Astrocyte of the spinal cord (primary cell): ENCODE data around the gene MGAT4C.

Experiments
- DNase-seq: peaks from one replicate; pipeline ENCODE4 v3.0.0; 2011; ENCODE audit warnings: low read depth, low spot score
- H3K4me3 ChIP-seq: 2 replicates; pipeline ENCODE4 v1.5.1; 2011; ENCODE audit warnings: low read depth, mild to moderate bottlenecking, low read length, moderate library complexity
- in situ Hi-C: cut with HindIII; loops from 2 replicates; pipeline ENCODE4 v1.10.0; 2017; ENCODE audit warnings: low sequenced_read_pairs
- TF ChIP-seq, protein P1 (sequence below): IDR thresholded peaks from 2 replicates; pipeline ENCODE4 v1.5.1; 2012; ENCODE audit warnings: low read depth, mild to moderate bottlenecking, low read length, inconsistent platforms

Gene MGAT4C

DNA sequence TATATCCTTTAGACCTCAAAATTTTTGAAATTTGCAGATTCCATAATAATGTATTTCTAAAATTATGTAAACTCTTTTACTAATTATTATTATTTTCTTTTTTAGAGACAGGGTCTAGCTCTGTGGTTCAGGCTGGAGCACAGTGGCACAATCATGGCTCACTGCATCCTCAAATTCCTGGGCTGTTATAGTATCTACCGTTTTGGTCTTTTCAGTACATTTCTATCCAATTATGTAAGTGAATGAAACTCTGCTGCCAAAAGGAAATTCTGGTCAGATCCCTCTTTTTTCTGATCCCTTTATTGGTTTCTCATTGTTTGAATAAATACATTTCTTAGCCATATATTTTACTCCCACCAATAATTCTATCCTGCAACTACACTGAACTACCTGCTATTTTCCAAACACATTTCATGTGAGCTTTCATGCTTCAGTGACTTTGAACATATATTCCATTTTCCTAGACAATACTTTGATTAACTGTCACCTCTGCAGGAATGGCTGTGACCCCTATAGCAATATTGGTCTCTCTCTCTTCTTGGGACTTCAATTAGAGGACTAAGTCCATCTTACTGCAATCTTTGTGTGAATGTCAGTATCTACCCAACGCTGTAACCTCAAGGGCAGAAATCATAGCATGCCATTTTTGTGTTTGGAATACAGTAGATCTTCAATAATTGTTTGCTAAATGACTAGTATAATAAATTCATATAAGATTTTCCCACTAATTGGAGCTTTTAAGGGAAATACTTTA lies 198.9 kb downstream of the MGAT4C start:
- no peak overlapping the region for H3K4me3 ChIP-seq
- DNase-seq, result no peak
- in situ Hi-C loops, result no loop called here
- TF ChIP-seq, protein P1, sequence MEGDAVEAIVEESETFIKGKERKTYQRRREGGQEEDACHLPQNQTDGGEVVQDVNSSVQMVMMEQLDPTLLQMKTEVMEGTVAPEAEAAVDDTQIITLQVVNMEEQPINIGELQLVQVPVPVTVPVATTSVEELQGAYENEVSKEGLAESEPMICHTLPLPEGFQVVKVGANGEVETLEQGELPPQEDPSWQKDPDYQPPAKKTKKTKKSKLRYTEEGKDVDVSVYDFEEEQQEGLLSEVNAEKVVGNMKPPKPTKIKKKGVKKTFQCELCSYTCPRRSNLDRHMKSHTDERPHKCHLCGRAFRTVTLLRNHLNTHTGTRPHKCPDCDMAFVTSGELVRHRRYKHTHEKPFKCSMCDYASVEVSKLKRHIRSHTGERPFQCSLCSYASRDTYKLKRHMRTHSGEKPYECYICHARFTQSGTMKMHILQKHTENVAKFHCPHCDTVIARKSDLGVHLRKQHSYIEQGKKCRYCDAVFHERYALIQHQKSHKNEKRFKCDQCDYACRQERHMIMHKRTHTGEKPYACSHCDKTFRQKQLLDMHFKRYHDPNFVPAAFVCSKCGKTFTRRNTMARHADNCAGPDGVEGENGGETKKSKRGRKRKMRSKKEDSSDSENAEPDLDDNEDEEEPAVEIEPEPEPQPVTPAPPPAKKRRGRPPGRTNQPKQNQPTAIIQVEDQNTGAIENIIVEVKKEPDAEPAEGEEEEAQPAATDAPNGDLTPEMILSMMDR, result no peak

DNA sequence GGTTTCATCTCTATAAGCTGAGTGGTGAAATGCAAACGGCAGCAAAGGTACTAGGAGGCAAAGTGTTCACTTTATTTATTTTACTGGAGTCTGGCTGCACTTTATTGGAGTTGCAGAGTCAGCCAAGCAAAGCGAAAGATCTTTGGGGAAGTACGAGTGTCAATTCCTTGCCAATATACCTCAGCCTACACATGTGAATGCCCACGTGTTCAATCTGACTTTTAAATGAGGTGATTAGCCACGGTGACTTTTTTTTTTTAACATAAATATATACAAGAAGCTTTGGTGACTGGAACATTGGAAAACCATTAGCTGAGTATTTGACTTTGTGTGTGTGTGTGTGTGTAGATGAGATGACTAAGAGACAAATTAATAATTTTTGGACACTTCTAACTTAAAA lies 203.3 kb downstream of the MGAT4C start:
- in situ Hi-C loops, result no loop called here
- no peak for DNase-seq
- TF ChIP-seq, protein P1, result no peak
- H3K4me3 ChIP-seq, result no peak overlapping the region

- H3K4me3 ChIP-seq, result no peak overlapping the region
- in situ Hi-C loops, result no loop called here
- DNase-seq, result no peak
- TF ChIP-seq, protein P1, result no peak
Observed at GRCh38 chr12:86050010-86050409, 206.2 kb downstream of the MGAT4C start.

- TF ChIP-seq, protein P1, result no peak
- in situ Hi-C loops, result no loop called here
- no peak overlapping the region for H3K4me3 ChIP-seq
- DNase-seq, result no peak
Observed at GRCh38 chr12:86044396-86044795, 211.8 kb downstream of the MGAT4C start.

DNA sequence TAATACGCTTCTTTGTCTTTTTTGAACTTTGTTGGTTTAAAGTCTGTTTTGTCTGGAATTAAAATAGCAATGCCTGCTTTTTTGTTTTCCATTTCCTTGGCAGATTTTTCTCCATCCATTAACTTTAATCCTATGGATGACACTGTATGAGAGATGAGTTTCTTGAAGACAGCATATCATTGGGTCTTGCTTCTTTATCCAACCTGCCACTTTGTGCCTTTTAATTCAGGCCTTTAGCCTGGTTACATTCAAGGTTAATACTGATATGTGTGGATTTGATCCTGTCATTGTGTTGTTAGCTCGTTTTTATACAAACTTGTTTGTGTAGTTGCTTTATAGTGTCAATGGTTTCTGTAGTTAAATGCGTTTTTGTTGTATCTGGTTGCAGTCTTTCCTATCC lies 214.1 kb downstream of the MGAT4C start:
- in situ Hi-C loops, result no loop called here
- no peak for DNase-seq
- TF ChIP-seq, protein P1, result no peak
- H3K4me3 ChIP-seq, result no peak overlapping the region

GRCh38 chr12:86018361-86018760 lies 237.8 kb downstream of the MGAT4C start:
- no peak for DNase-seq
- TF ChIP-seq, protein P1, result no peak
- in situ Hi-C loops, result no loop called here
- no peak overlapping the region for H3K4me3 ChIP-seq

DNA sequence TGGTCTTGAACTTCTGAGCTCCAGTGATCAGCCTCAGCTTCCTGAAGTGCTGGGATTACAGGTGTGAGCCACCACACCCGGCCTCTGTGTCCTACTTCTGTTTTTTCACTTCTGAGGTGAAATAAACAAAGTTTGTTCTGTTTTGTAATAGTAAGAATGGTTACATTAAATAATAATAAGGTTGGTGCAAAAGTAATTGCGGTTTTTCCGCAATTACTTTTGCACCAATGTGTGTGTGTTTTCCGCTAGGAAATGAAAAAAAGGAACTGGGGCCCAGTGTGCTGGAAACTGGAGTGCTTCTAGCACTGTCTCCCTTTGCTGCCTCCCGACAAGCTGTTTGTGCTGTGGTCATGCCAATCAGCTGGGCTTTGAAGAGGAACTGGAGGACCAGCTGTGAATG lies 241.2 kb downstream of the MGAT4C start:
- in situ Hi-C loops, result no loop called here
- no peak for DNase-seq

More for the DNA sequence above, 241.2 kb downstream of the MGAT4C start:
- TF ChIP-seq, protein P1, result no peak
- no peak overlapping the region for H3K4me3 ChIP-seq
